Activated T-helper 1 cell treated with anti-CD3 and anti-CD28 coated beads, Interleukin-12 subunit alpha, Interleukin-12 subunit beta, Interleukin-2, Interleukin-4 antibody, amounts not matched to agents 30 ng/mL and 10 ng/mL and 1 ng/mL, durations not matched to agents 14 hours and 24 hours and 36 hours (primary cell): ENCODE measurements around the gene ARHGAP18. TPM values are rescaled to one million over a fixed set of nuclear protein-coding genes. Genes with fewer than 3 reads are reported as not detected.

Source experiments
- DNase-seq: peaks from one replicate; pipeline ENCODE4 v3.0.0; 2021; ENCODE audit warnings: low spot score
- H3K27ac Mint-ChIP-seq: one replicate; pipeline ENCODE4 v1.8.0; 2021; ENCODE audit warnings: mild to moderate bottlenecking, mixed read lengths
- H3K27me3 Mint-ChIP-seq: one replicate; pipeline ENCODE4 v1.8.0; 2022; ENCODE audit warnings: mild to moderate bottlenecking, moderate library complexity, mixed read lengths; ENCODE audit not compliant: insufficient read depth
- H3K36me3 Mint-ChIP-seq: one replicate; pipeline ENCODE4 v1.8.0; 2021; ENCODE audit warnings: low read depth, mixed read lengths
- H3K4me1 Mint-ChIP-seq: one replicate; pipeline ENCODE4 v1.8.0; 2021; ENCODE audit warnings: low read depth, mixed read lengths
- H3K4me3 Mint-ChIP-seq: one replicate; pipeline ENCODE4 v1.8.0; 2021; ENCODE audit warnings: mild to moderate bottlenecking, moderate library complexity, mixed read lengths
- H3K9me3 Mint-ChIP-seq: one replicate; pipeline ENCODE4 v1.8.0; 2021; ENCODE audit warnings: mixed read lengths
- intact Hi-C: fragments of 100-400 bp; cut with micrococcal nuclease; formaldehyde crosslinking; loops from one replicate; pipeline ENCODE4 v1.15.1; 2024
- total RNA-seq: library from RNA; stranded (reverse); gene quantifications from 2 replicates; pipeline ENCODE4 v1.2.3, GENCODE V29; 2022

ARHGAP18 gene
- total RNA-seq, 1 donor from 2014 or later: 5.0 TPM

- H3K9me3 Mint-ChIP-seq: no peaks in the 10 kb centered on the region
- DNase-seq: no peak
- H3K27me3 Mint-ChIP-seq: no peaks in the 10 kb centered on the region
- no peaks in the 10 kb centered on the region for H3K4me1 Mint-ChIP-seq
- no peak overlapping the region for H3K27ac Mint-ChIP-seq
- H3K4me3 Mint-ChIP-seq: no peak overlapping the region
- H3K36me3 Mint-ChIP-seq: peaks cover 3% of the 10 kb centered on the region
- intact Hi-C loops: loop anchor here (5.0 kb wide), 1 partner anchor 393 kb away; the partner anchor contains the start of gene L3MBTL3
These were observed 85.5 kb downstream of the ARHGAP18 start for GRCh38 chr6:129624488-129624887.

- no peak overlapping the region for H3K4me3 Mint-ChIP-seq
- H3K36me3 Mint-ChIP-seq: no peaks in the 10 kb centered on the region
- intact Hi-C loops: loop anchor here (5.0 kb wide), 1 partner anchor 394 kb away; the partner anchor contains the start of gene L3MBTL3
- H3K4me1 Mint-ChIP-seq: no peaks in the 10 kb centered on the region
- no peak for DNase-seq
- no peak overlapping the region for H3K27ac Mint-ChIP-seq
- no peaks in the 10 kb centered on the region for H3K27me3 Mint-ChIP-seq
- no peaks in the 10 kb centered on the region for H3K9me3 Mint-ChIP-seq
These were observed 86.8 kb downstream of the ARHGAP18 start for GRCh38 chr6:129623008-129623732.

DNA sequence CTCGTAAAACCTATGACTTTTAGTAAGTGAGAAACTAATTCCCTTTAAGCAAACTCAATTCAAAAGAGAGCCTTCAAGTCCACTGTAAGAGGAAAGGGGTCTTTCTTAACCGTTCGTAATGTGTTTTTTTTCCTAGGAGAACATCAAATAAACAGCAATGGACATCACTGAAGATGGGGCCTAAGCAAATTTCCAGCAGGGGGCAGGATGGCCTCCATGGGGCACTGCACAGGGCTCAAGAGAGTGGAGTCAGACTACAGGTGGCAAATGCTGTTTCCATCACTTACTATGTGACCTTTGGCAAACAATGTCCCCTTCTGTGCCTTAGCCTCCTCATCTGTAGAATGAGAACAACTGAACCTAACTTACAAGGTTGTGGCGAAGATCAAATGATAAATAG, 88.7 kb downstream of the ARHGAP18 start:
- H3K9me3 Mint-ChIP-seq: no peaks in the 10 kb centered on the region
- intact Hi-C loops: loop anchor here (2.0 to 5.0 kb wide), 2 partner anchors 52 to 396 kb away; partner anchors contain the start of gene L3MBTL3
- H3K27me3 Mint-ChIP-seq: no peaks in the 10 kb centered on the region
- no peak overlapping the region for H3K27ac Mint-ChIP-seq
- no peaks in the 10 kb centered on the region for H3K36me3 Mint-ChIP-seq
- H3K4me3 Mint-ChIP-seq: no peak overlapping the region
- H3K4me1 Mint-ChIP-seq: no peaks in the 10 kb centered on the region
- DNase-seq: no peak

DNA sequence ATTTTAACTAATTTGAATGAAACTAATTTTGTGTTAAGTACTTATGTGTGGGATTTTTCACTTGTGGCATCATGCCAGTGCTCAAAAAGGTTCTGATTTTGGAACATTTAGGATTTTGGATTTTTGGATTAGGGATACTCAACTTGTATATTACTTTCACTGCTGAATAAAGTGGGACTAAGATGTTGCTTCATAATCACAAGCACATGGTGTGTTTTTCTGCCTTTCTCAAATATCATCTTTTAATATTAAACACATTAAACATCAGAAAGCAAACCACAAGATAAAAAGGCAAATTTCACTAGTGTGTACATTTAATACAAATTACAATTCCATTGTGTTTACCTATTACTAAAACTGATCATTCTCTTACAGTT, 89.8 kb downstream of the ARHGAP18 start:
- no peak overlapping the region for H3K4me3 Mint-ChIP-seq

GRCh38 chr6:129619579-129620233, 90.3 kb downstream of the ARHGAP18 start:
- no peaks in the 10 kb centered on the region for H3K27me3 Mint-ChIP-seq
- no peaks in the 10 kb centered on the region for H3K9me3 Mint-ChIP-seq
- H3K27ac Mint-ChIP-seq: no peak overlapping the region
- H3K36me3 Mint-ChIP-seq: no peaks in the 10 kb centered on the region
- DNase-seq: no peak
- intact Hi-C loops: loop anchor here (1.0 to 5.0 kb wide), 3 partner anchors 53 to 398 kb away; partner anchors contain the start of gene L3MBTL3
- no peak overlapping the region for H3K4me3 Mint-ChIP-seq
- no peaks in the 10 kb centered on the region for H3K4me1 Mint-ChIP-seq

More for the DNA sequence above, 89.8 kb downstream of the ARHGAP18 start:
- Mint-ChIP-seq H3K27me3 (no peaks in the 10 kb centered on the region), H3K4me1 (no peaks in the 10 kb centered on the region), H3K9me3 (no peaks in the 10 kb centered on the region), H3K36me3 (no peaks in the 10 kb centered on the region), H3K27ac (no peak overlapping the region)
- DNase-seq: no peak
- intact Hi-C loops: loop anchor here (2.0 to 5.0 kb wide), 2 partner anchors 53 to 397 kb away; partner anchors contain the start of gene L3MBTL3

DNA sequence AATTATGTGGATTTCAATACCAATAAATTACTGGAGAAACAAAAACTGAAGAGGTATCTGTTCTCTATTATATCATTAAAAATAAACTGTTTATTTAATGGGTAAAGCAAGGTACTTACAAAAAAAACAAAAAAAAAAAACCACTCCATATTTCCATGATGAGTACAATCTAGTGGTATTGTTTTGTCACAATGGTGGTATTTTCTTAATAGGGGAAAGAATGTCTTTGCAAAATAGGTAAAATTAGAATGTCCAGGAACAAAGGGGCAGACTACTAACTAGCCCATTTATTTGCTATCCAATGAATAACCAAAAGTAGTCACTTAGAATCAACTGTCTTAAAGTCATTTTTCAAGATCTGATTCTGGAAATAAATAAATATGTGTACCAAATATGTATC, 92.0 kb downstream of the ARHGAP18 start:
- no peak for DNase-seq
- intact Hi-C loops: no loop called here
- no peaks in the 10 kb centered on the region for H3K9me3 Mint-ChIP-seq
- H3K4me1 Mint-ChIP-seq: no peaks in the 10 kb centered on the region
- H3K27me3 Mint-ChIP-seq: no peaks in the 10 kb centered on the region
- no peak overlapping the region for H3K4me3 Mint-ChIP-seq
- H3K36me3 Mint-ChIP-seq: no peaks in the 10 kb centered on the region
- H3K27ac Mint-ChIP-seq: no peak overlapping the region

GRCh38 chr6:129615496-129615895, 94.5 kb downstream of the ARHGAP18 start:
- Mint-ChIP-seq H3K36me3 (peaks cover 2% of the 10 kb centered on the region), H3K27ac (no peak overlapping the region), H3K4me1 (no peaks in the 10 kb centered on the region), H3K9me3 (no peaks in the 10 kb centered on the region), H3K4me3 (no peak overlapping the region), H3K27me3 (no peaks in the 10 kb centered on the region)
- DNase-seq: no peak
- intact Hi-C loops: no loop called here

- Mint-ChIP-seq H3K27me3 (no peaks in the 10 kb centered on the region), H3K9me3 (no peaks in the 10 kb centered on the region), H3K36me3 (peaks cover 2% of the 10 kb centered on the region), H3K4me3 (no peak overlapping the region), H3K4me1 (no peaks in the 10 kb centered on the region), H3K27ac (no peak overlapping the region)
- intact Hi-C loops: no loop called here
- no peak for DNase-seq
These were observed 95.0 kb downstream of the ARHGAP18 start for GRCh38 chr6:129615020-129615419.

GRCh38 chr6:129614464-129614863, 95.5 kb downstream of the ARHGAP18 start:
- Mint-ChIP-seq H3K27ac (no peak overlapping the region), H3K27me3 (no peaks in the 10 kb centered on the region)
- intact Hi-C loops: no loop called here

DNA sequence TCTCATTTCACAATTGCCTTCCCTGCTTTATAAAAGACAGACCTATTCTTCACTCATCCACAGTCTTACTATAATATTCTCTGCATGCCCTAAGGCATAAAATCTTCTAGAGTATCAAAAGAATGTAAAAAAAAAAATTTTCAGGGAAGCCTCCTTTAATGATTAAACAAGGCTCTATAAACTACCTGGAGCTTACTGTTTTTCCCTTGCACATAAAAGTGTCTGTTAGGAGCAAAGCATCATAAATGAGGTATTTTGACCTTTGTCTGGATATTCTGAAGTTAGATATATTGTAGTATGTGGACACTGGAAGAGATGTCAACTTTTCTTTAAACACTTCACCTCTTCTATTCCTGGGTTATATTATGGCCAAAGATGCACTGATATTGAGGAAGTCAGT, 97.5 kb downstream of the ARHGAP18 start:
- no peak for DNase-seq
- H3K27ac Mint-ChIP-seq: no peak overlapping the region
- H3K4me1 Mint-ChIP-seq: no peaks in the 10 kb centered on the region
- H3K4me3 Mint-ChIP-seq: no peak overlapping the region
- no peaks in the 10 kb centered on the region for H3K9me3 Mint-ChIP-seq
- peaks cover 2% of the 10 kb centered on the region for H3K36me3 Mint-ChIP-seq
- intact Hi-C loops: no loop called here
- H3K27me3 Mint-ChIP-seq: no peaks in the 10 kb centered on the region

More at GRCh38 chr6:129614464-129614863, 95.5 kb downstream of the ARHGAP18 start:
- no peaks in the 10 kb centered on the region for H3K9me3 Mint-ChIP-seq
- peaks cover 2% of the 10 kb centered on the region for H3K36me3 Mint-ChIP-seq
- no peaks in the 10 kb centered on the region for H3K4me1 Mint-ChIP-seq
- H3K4me3 Mint-ChIP-seq: no peak overlapping the region
- no peak for DNase-seq

DNA sequence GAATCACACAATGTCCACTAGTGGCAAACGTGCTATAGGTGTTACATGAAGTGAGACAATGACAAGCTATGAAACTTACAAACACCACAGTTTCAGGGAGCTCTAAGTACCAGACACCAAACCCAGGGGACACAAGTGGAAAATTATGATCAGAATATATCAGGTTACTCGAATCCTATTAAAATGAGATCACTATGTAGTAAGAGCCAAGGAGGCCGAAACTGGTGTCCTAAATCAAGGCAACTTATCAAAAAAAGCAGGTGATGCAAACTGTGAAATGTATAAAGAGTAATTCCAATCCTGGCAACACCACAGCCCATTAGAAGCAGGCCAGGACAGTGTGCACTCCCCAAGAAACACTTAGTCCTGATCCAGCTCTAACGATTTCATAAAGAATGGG, 100.3 kb downstream of the ARHGAP18 start:
- Mint-ChIP-seq H3K4me1 (no peaks in the 10 kb centered on the region), H3K36me3 (peaks cover 2% of the 10 kb centered on the region), H3K4me3 (no peak overlapping the region), H3K9me3 (no peaks in the 10 kb centered on the region), H3K27me3 (no peaks in the 10 kb centered on the region), H3K27ac (no peak overlapping the region)
- intact Hi-C loops: no loop called here
- no peak for DNase-seq

GRCh38 chr6:129608886-129609537, 101.0 kb downstream of the ARHGAP18 start:
- intact Hi-C loops: no loop called here

More at GRCh38 chr6:129608886-129609537, 101.0 kb downstream of the ARHGAP18 start:
- Mint-ChIP-seq H3K4me3 (no peak overlapping the region), H3K27ac (no peak overlapping the region), H3K27me3 (no peaks in the 10 kb centered on the region), H3K4me1 (no peaks in the 10 kb centered on the region), H3K9me3 (no peaks in the 10 kb centered on the region), H3K36me3 (peaks cover 2% of the 10 kb centered on the region)
- DNase-seq: no peak
